Mammary epithelial cell (primary cell): ENCODE data around the gene SUSD5.

ENCODE experiments used
- EZH2 ChIP-seq: IDR thresholded peaks from 2 replicates; pipeline ENCODE4 v1.6.1; 2012; ENCODE audit warnings: low read length, inconsistent platforms, borderline replicate concordance
- TF ChIP-seq, protein P1 (sequence below), 2 donors: IDR thresholded peaks in 1 of 2; conservative IDR thresholded peaks in 1 of 2; 2 replicates each; pipeline ENCODE4 v1.5.1; 2011 to 2012; ENCODE audit warnings: inconsistent platforms in 2 of 2, low read length in 2 of 2, mild to moderate bottlenecking in 2 of 2, control low read depth in 1 of 2, low read depth in 1 of 2; ENCODE audit not compliant: insufficient read depth in 1 of 2; ENCODE audit errors: extremely low read depth in 1 of 2

- no peak for TF ChIP-seq EZH2
- TF ChIP-seq, protein P1, sequence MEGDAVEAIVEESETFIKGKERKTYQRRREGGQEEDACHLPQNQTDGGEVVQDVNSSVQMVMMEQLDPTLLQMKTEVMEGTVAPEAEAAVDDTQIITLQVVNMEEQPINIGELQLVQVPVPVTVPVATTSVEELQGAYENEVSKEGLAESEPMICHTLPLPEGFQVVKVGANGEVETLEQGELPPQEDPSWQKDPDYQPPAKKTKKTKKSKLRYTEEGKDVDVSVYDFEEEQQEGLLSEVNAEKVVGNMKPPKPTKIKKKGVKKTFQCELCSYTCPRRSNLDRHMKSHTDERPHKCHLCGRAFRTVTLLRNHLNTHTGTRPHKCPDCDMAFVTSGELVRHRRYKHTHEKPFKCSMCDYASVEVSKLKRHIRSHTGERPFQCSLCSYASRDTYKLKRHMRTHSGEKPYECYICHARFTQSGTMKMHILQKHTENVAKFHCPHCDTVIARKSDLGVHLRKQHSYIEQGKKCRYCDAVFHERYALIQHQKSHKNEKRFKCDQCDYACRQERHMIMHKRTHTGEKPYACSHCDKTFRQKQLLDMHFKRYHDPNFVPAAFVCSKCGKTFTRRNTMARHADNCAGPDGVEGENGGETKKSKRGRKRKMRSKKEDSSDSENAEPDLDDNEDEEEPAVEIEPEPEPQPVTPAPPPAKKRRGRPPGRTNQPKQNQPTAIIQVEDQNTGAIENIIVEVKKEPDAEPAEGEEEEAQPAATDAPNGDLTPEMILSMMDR (conservative IDR thresholded peaks at IDR 0.05 in 1 of 2, IDR thresholded peaks at IDR 0.05 in 1 of 2; ENCODE audit: extremely low read depth in 1 of 2, insufficient read depth in 1 of 2, low read depth in 1 of 2, low read length in 2 of 2), result no peak
Measured at GRCh38 chr3:33159981-33160380, 58.6 kb downstream of the SUSD5 start.
